ENCODE measurements around the gene DDTL. TPM values are rescaled to one million over a fixed set of nuclear protein-coding genes. Genes with fewer than 3 reads are reported as not detected.

DDTL gene
- total and polyA plus RNA-seq, 2 donors from 2014 or later, result 5.6 to 6.9 TPM

Other genes with a start within 250 kb of the DDTL start
- gene ZNF70, start 215.8 kb upstream of the DDTL start, total RNA-seq, result 6.6 TPM
- gene ZNF70, start 215.8 kb upstream of the DDTL start, polyA plus RNA-seq (ENCODE audit: insufficient read depth, low read depth, low replicate concordance), result 1.1 TPM
- gene VPREB3, start 212.5 kb upstream of the DDTL start, total RNA-seq, result 1.0 TPM
- gene VPREB3, start 212.5 kb upstream of the DDTL start, polyA plus RNA-seq (ENCODE audit: insufficient read depth, low read depth, low replicate concordance), result 1.3 TPM
- gene C22orf15, start 203.9 kb upstream of the DDTL start, total RNA-seq, result not detected
- not detected for gene C22orf15, start 203.9 kb upstream of the DDTL start, polyA plus RNA-seq (ENCODE audit: insufficient read depth, low read depth, low replicate concordance)
- 190 TPM for gene CHCHD10, start 198.9 kb upstream of the DDTL start, total RNA-seq
- gene CHCHD10, start 198.9 kb upstream of the DDTL start, polyA plus RNA-seq (ENCODE audit: insufficient read depth, low read depth, low replicate concordance), result 1,445 TPM
- 4.4 TPM for gene MMP11, start 194.0 kb upstream of the DDTL start, total RNA-seq
- 2.7 TPM for gene MMP11, start 194.0 kb upstream of the DDTL start, polyA plus RNA-seq (ENCODE audit: insufficient read depth, low read depth, low replicate concordance)
- gene SMARCB1, start 179.9 kb upstream of the DDTL start, total RNA-seq, result 79.0 TPM
- 68.7 TPM for gene SMARCB1, start 179.9 kb upstream of the DDTL start, polyA plus RNA-seq (ENCODE audit: insufficient read depth, low read depth, low replicate concordance)
- 24.7 TPM for gene DERL3, start 127.9 kb upstream of the DDTL start, total RNA-seq
- gene DERL3, start 127.9 kb upstream of the DDTL start, polyA plus RNA-seq (ENCODE audit: insufficient read depth, low read depth, low replicate concordance), result 3.1 TPM
- 28.9 TPM for gene SLC2A11, start 109.0 kb upstream of the DDTL start, total RNA-seq
- gene SLC2A11, start 109.0 kb upstream of the DDTL start, polyA plus RNA-seq (ENCODE audit: insufficient read depth, low read depth, low replicate concordance), result 23.7 TPM
- 505 TPM for gene MIF, start 72.5 kb upstream of the DDTL start, total RNA-seq
- gene MIF, start 72.5 kb upstream of the DDTL start, polyA plus RNA-seq (ENCODE audit: insufficient read depth, low read depth, low replicate concordance), result 1,211 TPM
- 10.8 TPM for gene GSTT2B, start 5.7 kb upstream of the DDTL start, total RNA-seq
- 20.6 TPM for gene GSTT2B, start 5.7 kb upstream of the DDTL start, polyA plus RNA-seq (ENCODE audit: insufficient read depth, low read depth, low replicate concordance)
- gene DDT, start 7.6 kb downstream of the DDTL start, total RNA-seq, result 97.4 TPM
- 448 TPM for gene DDT, start 7.6 kb downstream of the DDTL start, polyA plus RNA-seq (ENCODE audit: insufficient read depth, low read depth, low replicate concordance)
- gene GSTT2, start 13.2 kb downstream of the DDTL start, total RNA-seq, result 2.4 TPM
- 1.3 TPM for gene GSTT2, start 13.2 kb downstream of the DDTL start, polyA plus RNA-seq (ENCODE audit: insufficient read depth, low read depth, low replicate concordance)
- not detected for gene GSTT4, start 38.6 kb downstream of the DDTL start, total RNA-seq
- not detected for gene GSTT4, start 38.6 kb downstream of the DDTL start, polyA plus RNA-seq (ENCODE audit: insufficient read depth, low read depth, low replicate concordance)
- gene CABIN1, start 44.4 kb downstream of the DDTL start, total RNA-seq, result 85.9 TPM
- gene CABIN1, start 44.4 kb downstream of the DDTL start, polyA plus RNA-seq (ENCODE audit: insufficient read depth, low read depth, low replicate concordance), result 34.8 TPM
- gene SUSD2, start 214.6 kb downstream of the DDTL start, total RNA-seq, result 14.8 TPM
- gene SUSD2, start 214.6 kb downstream of the DDTL start, polyA plus RNA-seq (ENCODE audit: insufficient read depth, low read depth, low replicate concordance), result 25.2 TPM